Parathyroid adenoma (tissue), 2 donors: Measurements from ENCODE around the gene AGPAT2.

Source experiments
- H2AFZ ChIP-seq: fragments of 300-600 bp; sonication (generic); one replicate; pipeline ENCODE4 v1.7.0; 2017; ENCODE audit warnings: antibody characterized with exemption, mild to moderate bottlenecking
- H3K27ac ChIP-seq: fragments of 300-600 bp; sonication (generic); one replicate; pipeline ENCODE4 v1.7.0; 2017
- H3K27me3 ChIP-seq: fragments of 300-600 bp; sonication (generic); one replicate; pipeline ENCODE4 v1.7.0; 2017; ENCODE audit warnings: low read length; ENCODE audit not compliant: control insufficient read depth, insufficient read depth
- H3K36me3 ChIP-seq: fragments of 300-600 bp; sonication (generic); one replicate; pipeline ENCODE4 v1.7.0; 2017; ENCODE audit warnings: low read length; ENCODE audit not compliant: control insufficient read depth, insufficient read depth
- H3K4me1 ChIP-seq: fragments of 300-600 bp; sonication (generic); one replicate; pipeline ENCODE4 v1.7.0; 2017; ENCODE audit warnings: control low read depth
- H3K4me2 ChIP-seq: fragments of 300-600 bp; sonication (generic); one replicate; pipeline ENCODE4 v1.7.0; 2017; ENCODE audit warnings: low read length
- H3K4me3 ChIP-seq: fragments of 300-600 bp; sonication (generic); one replicate; pipeline ENCODE4 v1.7.0; 2017; ENCODE audit warnings: low read depth, low read length
- H3K79me2 ChIP-seq: fragments of 300-600 bp; sonication (generic); one replicate; pipeline ENCODE4 v1.7.0; 2017; ENCODE audit warnings: control low read depth
- H3K9ac ChIP-seq: fragments of 300-600 bp; sonication (generic); one replicate; pipeline ENCODE4 v1.7.0; 2017; ENCODE audit warnings: mild to moderate bottlenecking
- H3K9me3 ChIP-seq: fragments of 300-600 bp; sonication (generic); one replicate; pipeline ENCODE4 v1.7.0; 2017; ENCODE audit warnings: low read length; ENCODE audit not compliant: control insufficient read depth
- TF ChIP-seq, protein P1 (sequence below): fragments of 300-600 bp; sonication (generic); IDR thresholded peaks from one replicate; pipeline ENCODE4 v1.7.0; 2017; ENCODE audit warnings: antibody characterized with exemption, mild to moderate bottlenecking
- donor health status: primary hyperparathyroidism.

The AGPAT2 gene

GRCh38 chr9:136629879-136630661, 57.2 kb downstream of the AGPAT2 start:
- TF ChIP-seq, protein P1, sequence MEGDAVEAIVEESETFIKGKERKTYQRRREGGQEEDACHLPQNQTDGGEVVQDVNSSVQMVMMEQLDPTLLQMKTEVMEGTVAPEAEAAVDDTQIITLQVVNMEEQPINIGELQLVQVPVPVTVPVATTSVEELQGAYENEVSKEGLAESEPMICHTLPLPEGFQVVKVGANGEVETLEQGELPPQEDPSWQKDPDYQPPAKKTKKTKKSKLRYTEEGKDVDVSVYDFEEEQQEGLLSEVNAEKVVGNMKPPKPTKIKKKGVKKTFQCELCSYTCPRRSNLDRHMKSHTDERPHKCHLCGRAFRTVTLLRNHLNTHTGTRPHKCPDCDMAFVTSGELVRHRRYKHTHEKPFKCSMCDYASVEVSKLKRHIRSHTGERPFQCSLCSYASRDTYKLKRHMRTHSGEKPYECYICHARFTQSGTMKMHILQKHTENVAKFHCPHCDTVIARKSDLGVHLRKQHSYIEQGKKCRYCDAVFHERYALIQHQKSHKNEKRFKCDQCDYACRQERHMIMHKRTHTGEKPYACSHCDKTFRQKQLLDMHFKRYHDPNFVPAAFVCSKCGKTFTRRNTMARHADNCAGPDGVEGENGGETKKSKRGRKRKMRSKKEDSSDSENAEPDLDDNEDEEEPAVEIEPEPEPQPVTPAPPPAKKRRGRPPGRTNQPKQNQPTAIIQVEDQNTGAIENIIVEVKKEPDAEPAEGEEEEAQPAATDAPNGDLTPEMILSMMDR, result peak; percentile 17
- no peak overlapping the region for H3K27ac ChIP-seq
- no peaks in the 10 kb centered on the region for H3K27me3 ChIP-seq
- H2AFZ ChIP-seq, result no peak overlapping the region
- no peaks in the 10 kb centered on the region for H3K9me3 ChIP-seq
- no peak overlapping the region for H3K4me2 ChIP-seq
- no peak overlapping the region for H3K9ac ChIP-seq
- H3K36me3 ChIP-seq, result no peaks in the 10 kb centered on the region
- H3K4me3 ChIP-seq, result no peak overlapping the region
- peaks cover 5% of the 10 kb centered on the region for H3K4me1 ChIP-seq
- no peaks in the 10 kb centered on the region for H3K79me2 ChIP-seq

DNA sequence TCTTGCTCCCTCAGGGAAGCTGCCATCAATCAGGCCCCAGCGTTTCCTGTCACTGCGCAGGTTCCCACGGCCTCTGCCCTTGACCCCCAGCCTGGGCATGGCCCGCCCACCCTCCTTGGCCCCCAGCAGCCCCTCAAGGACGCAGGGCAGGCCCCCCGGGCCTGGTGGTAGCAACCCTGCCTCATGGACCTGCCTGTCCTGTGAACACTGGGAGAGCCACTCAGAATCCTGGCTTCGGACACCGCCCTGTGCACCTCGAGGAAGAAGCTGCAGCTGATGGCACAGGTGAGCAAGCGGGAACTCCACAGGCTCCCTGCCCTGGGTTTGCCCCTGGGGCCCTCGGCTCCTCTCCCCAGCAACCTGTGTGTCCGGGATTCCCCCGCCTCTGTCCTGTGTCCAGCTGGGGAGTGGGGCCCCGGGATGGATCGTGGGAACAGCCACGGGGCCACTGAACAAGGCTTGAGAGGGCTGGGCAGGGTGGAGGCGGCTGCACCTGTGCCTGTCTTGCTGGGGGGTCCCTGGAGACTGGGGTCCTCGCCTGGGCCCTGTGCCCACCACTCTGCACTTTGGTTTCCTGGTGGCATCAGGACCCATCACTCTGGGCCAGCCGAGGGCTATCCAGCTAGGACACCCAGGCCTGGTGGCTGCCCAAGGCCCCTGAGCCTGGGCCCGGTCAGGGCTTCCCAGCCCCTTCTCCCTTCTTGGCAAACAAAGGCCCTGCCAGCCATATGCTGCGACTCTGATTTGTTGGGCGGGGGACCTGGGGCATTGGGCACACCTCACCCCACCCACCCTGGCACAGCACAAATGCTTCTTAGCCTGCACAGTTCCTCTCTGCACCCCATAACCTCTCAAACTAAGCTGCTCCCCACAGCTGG, 58.0 kb downstream of the AGPAT2 start:
- H3K9ac ChIP-seq, result no peak overlapping the region
- H3K4me1 ChIP-seq, result peaks cover 5% of the 10 kb centered on the region
- no peak overlapping the region for H3K27ac ChIP-seq
- TF ChIP-seq, protein P1, result no peak
- H3K9me3 ChIP-seq, result no peaks in the 10 kb centered on the region
- H3K36me3 ChIP-seq, result no peaks in the 10 kb centered on the region
- H3K27me3 ChIP-seq, result no peaks in the 10 kb centered on the region
- no peaks in the 10 kb centered on the region for H3K79me2 ChIP-seq
- H3K4me2 ChIP-seq, result no peak overlapping the region
- H2AFZ ChIP-seq, result no peak overlapping the region
- no peak overlapping the region for H3K4me3 ChIP-seq

GRCh38 chr9:136628268-136628667, 59.0 kb downstream of the AGPAT2 start:
- no peaks in the 10 kb centered on the region for H3K36me3 ChIP-seq
- H3K27ac ChIP-seq, result no peak overlapping the region
- H3K79me2 ChIP-seq, result no peaks in the 10 kb centered on the region
- no peaks in the 10 kb centered on the region for H3K9me3 ChIP-seq
- no peak overlapping the region for H3K9ac ChIP-seq
- H3K27me3 ChIP-seq, result no peaks in the 10 kb centered on the region
- H3K4me2 ChIP-seq, result no peak overlapping the region
- H3K4me3 ChIP-seq, result no peak overlapping the region
- peaks cover 5% of the 10 kb centered on the region for H3K4me1 ChIP-seq
- no peak overlapping the region for H2AFZ ChIP-seq
- TF ChIP-seq, protein P1, result no peak

DNA sequence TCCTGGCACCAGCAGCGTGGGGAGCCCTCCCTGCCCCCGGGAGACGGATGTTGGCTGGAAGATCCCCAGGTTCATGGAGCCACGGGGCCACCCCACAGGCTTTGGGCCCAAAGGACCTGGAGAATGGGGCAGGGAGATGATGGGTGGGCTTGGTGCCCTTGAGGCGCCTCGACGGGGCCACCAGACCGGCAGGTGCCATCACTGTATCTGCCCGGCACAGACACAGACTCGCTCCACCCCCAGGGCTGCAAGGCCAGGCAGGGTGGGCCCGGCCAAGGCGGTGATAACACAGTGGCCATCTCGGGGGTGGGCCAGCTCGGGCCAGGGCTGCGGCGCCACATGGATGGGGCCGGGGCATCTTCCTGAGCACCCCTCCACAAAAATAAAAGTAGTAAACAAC, 59.6 kb downstream of the AGPAT2 start:
- Histone ChIP-seq H3K79me2 (no peaks in the 10 kb centered on the region), H3K36me3 (no peaks in the 10 kb centered on the region), H3K27ac (no peak overlapping the region), H3K9me3 (no peaks in the 10 kb centered on the region), H3K4me1 (peaks cover 5% of the 10 kb centered on the region), H2AFZ (no peak overlapping the region), H3K27me3 (no peaks in the 10 kb centered on the region), H3K4me3 (no peak overlapping the region), H3K9ac (no peak overlapping the region), H3K4me2 (no peak overlapping the region)
- TF ChIP-seq, protein P1, result no peak
